Measurements from ENCODE around the gene ABCA3.

DNA sequence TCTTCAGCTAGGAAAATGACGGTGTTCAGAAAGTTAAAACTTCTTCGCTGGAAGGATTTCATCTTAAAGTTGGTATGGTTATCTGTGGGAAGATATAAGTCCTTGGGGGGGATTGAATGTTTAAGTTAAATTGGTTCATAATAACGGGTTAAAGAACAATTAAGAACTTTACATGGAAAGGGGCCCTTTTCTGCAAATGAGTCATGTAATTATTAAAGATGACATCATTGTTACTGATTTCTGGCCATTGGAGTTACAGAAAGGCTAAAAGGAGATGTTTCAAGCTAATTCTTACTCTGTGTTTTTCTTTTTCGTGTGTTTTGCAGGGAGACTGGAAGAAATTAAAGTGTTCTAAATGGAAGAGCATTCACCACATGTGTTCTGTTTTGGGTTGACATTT, 20.6 kb upstream of the ABCA3 start:
- TF ChIP-seq, protein P1, sequence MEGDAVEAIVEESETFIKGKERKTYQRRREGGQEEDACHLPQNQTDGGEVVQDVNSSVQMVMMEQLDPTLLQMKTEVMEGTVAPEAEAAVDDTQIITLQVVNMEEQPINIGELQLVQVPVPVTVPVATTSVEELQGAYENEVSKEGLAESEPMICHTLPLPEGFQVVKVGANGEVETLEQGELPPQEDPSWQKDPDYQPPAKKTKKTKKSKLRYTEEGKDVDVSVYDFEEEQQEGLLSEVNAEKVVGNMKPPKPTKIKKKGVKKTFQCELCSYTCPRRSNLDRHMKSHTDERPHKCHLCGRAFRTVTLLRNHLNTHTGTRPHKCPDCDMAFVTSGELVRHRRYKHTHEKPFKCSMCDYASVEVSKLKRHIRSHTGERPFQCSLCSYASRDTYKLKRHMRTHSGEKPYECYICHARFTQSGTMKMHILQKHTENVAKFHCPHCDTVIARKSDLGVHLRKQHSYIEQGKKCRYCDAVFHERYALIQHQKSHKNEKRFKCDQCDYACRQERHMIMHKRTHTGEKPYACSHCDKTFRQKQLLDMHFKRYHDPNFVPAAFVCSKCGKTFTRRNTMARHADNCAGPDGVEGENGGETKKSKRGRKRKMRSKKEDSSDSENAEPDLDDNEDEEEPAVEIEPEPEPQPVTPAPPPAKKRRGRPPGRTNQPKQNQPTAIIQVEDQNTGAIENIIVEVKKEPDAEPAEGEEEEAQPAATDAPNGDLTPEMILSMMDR (IDR thresholded peaks at IDR 0.05), result no peak
- TF ChIP-seq EZH2 (IDR thresholded peaks at IDR 0.05; ENCODE audit: borderline replicate concordance, insufficient read depth, low read depth, low read length, poor library complexity, severe bottlenecking), result no peak

Data from B cell (primary cell).